HG03354 (cell line): Measurements from ENCODE around the gene CUL5.
"Not testable (repeated sequence)": the region's sequence is repeated elsewhere in the genome, so short reads cannot be mapped to it uniquely, and the experiment has no call there.

Experiments
- ATAC-seq: cut with Tn5 transposase; IDR thresholded peaks from one replicate; pipeline ENCODE4 v1.9.1; 2021; ENCODE audit warnings: mild to moderate bottlenecking; ENCODE audit not compliant: unreplicated experiment, poor library complexity, severe bottlenecking

CUL5 gene

GRCh38 chr11:108097179-108097578, 88.5 kb downstream of the CUL5 start:
- ATAC-seq: no peak

DNA sequence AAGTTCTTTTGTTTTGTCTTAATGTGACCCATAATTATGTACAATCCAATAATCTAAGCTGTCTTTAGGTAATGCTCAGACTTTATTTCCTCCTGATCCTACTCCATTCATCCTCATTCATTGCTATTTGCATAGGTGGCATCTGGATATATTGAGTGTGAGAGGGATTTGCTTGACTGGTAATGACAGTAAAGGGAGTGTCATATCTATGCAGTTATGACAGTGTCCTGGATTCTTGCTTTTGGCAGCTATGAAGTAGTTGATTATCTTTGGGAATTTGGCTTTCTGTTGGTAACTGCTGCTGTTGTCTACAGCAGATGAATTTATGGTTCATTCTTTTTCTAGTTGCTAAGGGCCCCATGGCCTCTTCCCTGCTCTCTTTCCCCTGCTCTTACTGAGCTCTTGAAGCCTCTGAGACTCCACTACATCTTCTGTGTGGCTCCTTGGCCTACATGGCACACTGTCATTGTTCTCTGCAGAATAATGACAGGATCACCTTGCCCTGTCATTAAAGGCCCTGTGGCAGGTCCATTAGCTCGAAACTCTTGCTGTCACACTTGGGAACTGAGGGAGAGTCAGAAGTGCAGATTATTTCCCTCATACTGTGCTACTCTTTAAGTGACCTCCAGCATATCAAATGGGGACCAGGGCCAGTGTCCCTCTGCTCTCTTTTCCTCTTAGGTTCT, 92.5 kb downstream of the CUL5 start:
- no peak for ATAC-seq

- no peak for ATAC-seq
These were observed 102.4 kb downstream of the CUL5 start for GRCh38 chr11:108111126-108111525.

DNA sequence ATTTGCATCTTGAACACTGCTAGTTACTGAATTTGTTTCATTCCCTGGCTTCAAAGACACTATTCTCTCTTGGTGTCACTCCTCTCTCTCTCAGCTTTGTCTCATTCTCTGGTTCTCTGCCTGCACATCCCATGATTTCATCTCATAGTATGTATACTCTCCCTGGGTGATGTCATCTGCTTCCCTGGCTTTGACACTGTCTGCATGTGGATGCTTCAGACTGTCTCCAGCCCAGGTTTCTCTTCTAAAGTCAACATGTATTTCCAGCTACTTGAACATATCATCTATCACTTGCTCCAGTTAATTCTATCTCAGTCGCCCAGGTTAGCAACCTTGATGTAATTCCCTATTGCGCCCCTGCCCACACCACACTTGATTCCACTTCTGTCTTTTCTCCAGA, 103.4 kb downstream of the CUL5 start:
- no peak for ATAC-seq

DNA sequence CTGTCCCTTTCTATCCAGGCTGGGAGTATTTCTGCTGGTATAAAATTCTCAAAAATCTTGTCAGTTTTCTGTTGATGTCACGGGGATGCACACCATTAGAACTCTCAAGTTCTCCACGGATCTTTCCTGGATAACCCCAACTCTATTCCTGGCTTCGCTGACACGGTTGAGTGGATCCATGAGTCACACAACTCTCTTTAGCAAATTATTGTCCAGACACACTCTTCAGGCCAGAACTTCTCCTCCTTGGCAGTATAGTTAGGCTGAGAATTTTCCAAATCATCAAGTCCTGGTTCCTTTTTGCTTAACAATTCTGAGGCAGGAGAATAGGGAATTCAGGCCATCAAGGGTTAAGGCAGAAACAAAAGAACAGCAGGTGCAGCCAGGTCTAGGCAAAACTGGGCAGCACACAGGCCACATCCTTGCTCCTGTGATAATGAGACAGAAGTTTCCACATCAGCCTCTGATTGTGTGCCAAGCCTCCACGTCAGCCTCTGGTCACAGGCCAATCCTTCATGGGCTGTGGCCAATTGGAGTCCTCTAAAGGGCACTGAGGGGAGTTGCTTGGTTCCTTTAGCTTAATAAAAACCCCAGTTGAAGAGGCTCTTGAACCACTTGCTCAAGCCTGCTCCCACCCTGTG, 106.9 kb downstream of the CUL5 start:
- peak; percentile 47 for ATAC-seq

DNA sequence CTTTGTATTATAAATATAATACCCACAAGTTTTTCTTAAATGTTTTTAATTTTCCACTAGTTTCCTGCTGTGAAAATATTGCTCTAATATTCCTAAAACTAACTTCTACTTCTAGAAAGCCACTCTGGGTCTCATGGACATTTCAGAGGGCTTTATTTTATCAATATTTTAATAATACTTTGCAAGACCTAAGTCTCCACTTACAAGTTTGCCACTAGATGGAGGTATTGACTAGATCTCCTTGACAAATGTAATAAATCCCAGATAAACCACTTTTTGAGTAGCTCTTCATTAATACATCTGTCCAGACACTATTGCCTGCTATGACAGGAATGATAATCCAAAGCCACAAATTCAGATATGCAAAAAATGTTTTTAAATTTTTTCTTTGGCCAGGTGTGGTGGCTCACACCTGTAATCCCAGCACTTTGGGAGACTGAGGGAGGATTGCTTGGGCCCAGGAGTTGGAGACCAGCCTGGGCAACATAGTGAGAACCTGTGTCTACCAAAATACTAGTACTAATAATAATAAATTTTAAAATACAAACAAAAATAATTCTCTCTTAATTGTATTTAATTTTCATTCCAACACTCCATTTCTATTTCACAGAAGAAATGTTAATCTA, 109.2 kb downstream of the CUL5 start:
- ATAC-seq: no peak

DNA sequence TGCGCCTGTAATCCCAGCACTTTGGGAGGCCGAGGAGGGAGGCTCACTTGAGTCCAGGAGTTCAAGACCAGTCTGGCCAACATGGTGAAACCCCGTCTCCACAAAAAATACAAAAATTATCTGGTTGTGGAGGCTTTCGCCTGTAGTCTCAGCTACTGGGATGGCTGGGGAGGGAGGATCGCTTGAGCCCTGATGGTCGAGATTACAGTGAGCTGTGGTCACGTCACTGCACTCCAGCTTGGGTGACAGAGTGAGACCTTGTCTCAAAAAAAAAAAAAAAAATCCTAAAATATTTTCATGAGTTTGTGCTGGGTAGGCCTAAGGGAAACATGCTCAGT, 112.2 kb downstream of the CUL5 start:
- peak; percentile 25 for ATAC-seq

GRCh38 chr11:108121274-108122155, 112.8 kb downstream of the CUL5 start, which contains the start of gene ACAT1:
Gene ACAT1 (plus strand): TSS chr11:108121567. CDS start chr11:108121607, 40 bp downstream.
- peak; percentile 98 for ATAC-seq

GRCh38 chr11:108122166-108122628, 113.5 kb downstream of the CUL5 start:
- no peak for ATAC-seq

GRCh38 chr11:108125096-108125495, 116.4 kb downstream of the CUL5 start:
- ATAC-seq: no peak

GRCh38 chr11:108128772-108129171, 120.1 kb downstream of the CUL5 start:
- ATAC-seq: no peak

DNA sequence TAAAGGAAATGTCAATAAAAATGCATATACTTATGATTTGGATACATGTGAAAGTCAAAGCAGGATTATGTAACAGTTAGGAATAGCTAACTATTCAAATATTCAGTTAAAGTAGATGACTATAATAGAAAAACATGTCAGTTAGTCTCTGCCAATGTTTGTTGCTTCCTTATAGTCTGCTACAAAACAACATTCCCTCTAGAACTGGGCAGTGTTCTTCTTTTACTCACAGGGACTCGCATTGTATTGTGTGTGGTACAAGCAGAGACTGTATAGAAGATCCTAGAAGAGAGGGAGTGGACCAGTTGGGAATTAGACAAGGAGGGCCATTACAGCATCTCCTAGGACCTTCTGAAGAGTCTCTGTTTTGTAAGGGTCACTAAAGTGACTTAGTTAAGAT, 123.3 kb downstream of the CUL5 start:
- ATAC-seq: no peak

DNA sequence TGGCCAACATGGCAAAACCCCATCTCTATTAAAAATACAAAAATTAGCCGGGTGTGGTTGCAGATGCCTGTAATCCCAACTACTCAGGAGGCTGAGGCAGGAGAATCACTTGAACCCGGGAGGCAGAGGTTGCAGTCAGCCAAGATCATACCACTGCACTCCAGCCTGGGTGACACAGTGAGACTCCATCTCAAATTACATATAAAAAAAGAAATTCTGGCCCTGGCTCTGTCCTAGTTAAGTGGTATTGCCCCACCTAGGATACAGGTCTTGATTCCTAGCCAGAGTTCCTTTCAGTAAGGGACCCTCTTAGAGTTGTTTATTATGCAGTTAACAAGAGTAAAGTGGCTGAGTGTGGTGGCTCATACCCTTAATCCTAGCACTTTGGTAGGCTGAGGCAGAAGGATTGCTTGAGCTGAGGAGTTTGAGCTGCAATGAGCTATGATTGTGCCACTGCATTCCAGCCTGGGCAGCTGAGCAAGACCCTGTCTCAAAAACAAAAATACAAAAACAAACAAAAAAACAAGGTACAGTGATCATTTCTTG, 124.4 kb downstream of the CUL5 start:
- ATAC-seq: not testable (repeated sequence)

- ATAC-seq: peak; percentile 69
These were observed 127.3 kb downstream of the CUL5 start for GRCh38 chr11:108135845-108136544.

- no peak for ATAC-seq
These were observed 128.5 kb downstream of the CUL5 start for GRCh38 chr11:108137212-108137611.

- no peak for ATAC-seq
These were observed 133.6 kb downstream of the CUL5 start for GRCh38 chr11:108142304-108142703.

DNA sequence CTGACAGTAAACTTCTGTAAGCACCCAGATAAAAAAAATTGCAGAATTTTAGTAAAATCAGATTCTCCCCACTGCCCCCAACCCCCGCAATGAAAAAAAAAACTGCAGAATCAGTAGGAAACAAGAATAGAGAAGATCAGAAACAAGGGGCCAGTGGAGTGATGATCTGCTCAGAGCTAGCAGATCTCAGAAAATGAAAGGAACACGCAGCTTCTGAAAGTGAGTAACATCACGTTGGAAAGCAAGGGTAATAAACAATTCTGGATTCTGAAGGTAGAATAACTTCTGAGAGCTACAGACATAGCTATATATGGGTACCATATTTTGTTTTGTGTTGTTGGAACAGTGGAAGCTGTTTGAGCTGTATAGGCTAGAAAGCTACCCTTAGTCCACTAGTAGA, 135.9 kb downstream of the CUL5 start:
- ATAC-seq: no peak

DNA sequence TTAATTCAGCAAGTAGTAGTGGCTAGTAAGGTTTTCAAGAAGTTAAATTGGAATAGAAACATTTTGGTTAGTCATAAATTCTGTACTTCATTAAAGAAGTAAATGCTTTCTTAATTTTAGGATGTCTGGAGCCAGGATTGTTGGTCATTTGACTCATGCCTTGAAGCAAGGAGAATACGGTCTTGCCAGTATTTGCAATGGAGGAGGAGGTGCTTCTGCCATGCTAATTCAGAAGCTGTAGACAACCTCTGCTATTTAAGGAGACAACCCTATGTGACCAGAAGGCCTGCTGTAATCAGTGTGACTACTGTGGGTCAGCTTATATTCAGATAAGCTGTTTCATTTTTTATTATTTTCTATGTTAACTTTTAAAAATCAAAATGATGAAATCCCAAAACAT, 138.5 kb downstream of the CUL5 start:
- no peak for ATAC-seq

DNA sequence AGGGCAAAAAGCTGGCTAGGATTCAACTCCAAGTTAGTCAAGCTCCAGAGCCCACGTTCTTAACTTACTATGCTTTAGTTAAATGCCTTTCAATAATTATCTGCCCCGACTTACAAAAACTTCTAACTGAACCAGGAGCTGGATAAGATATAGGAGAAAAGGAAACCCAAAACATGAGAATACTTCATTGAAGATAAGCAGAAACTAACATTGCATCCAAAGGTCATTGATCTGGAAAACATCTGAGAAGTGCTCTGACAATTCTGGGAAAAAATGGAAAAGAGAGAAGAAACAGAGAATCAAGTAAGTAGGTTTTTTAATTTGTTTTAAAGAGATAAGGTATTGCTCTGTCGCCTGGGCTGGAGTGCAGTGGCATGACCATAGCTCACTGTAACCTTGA, 139.9 kb downstream of the CUL5 start:
- no peak for ATAC-seq
